GM12872 (cell line): Measurements from ENCODE around the gene IGSF6.

Experiments used
- CTCF ChIP-seq: IDR thresholded peaks from 3 replicates; pipeline ENCODE4 v1.5.1; 2011; ENCODE audit warnings: low read depth, mild to moderate bottlenecking, low read length, moderate library complexity; ENCODE audit not compliant: insufficient read depth

IGSF6 gene

GRCh38 chr16:21684199-21684598 is 31.8 kb upstream of the IGSF6 start:
- peak; percentile 74 for TF ChIP-seq CTCF

DNA sequence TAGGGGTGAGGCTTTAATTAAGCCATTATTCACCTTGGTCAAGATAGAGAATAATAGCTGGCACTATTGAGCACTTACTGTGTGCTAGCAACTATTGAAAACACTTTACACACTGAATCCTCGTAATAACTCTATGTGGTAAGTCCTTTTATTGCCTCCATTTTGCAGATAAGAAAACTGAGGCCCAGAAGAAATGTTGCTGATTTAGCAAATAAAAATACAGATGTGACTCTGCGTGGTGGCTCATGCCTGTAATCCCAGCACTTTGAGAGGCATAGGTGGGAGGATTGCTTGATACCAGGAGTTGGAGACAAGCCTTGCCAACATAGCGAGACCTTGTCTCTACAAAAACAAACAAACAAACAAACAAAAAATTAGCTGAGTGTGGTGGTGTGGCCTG is 30.8 kb upstream of the IGSF6 start:
- TF ChIP-seq CTCF = no peak

GRCh38 chr16:21673469-21673868 is 21.1 kb upstream of the IGSF6 start:
- no peak for TF ChIP-seq CTCF

DNA sequence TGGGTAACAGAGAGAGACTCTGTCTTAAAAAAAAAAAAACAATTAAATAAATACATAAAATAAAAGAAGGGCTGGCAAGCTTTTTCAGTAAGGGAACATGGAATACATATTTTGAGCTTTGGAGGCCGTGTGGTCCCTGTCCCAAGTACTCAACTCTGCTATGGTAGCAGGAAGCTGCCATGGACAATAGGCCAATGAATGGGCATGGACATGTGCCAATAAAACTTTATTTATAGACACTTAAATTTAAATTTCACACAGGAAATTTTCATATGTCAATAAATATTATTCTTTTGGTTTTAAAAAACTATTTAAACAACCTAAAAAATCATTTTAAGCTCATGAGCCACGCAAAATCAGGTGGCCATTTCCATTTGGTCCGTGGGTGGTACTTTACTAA is 15.2 kb upstream of the IGSF6 start:
- no peak for TF ChIP-seq CTCF

GRCh38 chr16:21666772-21667171 is 14.4 kb upstream of the IGSF6 start:
- no peak for TF ChIP-seq CTCF

GRCh38 chr16:21664801-21665492 is 12.5 kb upstream of the IGSF6 start:
- TF ChIP-seq CTCF = no peak

DNA sequence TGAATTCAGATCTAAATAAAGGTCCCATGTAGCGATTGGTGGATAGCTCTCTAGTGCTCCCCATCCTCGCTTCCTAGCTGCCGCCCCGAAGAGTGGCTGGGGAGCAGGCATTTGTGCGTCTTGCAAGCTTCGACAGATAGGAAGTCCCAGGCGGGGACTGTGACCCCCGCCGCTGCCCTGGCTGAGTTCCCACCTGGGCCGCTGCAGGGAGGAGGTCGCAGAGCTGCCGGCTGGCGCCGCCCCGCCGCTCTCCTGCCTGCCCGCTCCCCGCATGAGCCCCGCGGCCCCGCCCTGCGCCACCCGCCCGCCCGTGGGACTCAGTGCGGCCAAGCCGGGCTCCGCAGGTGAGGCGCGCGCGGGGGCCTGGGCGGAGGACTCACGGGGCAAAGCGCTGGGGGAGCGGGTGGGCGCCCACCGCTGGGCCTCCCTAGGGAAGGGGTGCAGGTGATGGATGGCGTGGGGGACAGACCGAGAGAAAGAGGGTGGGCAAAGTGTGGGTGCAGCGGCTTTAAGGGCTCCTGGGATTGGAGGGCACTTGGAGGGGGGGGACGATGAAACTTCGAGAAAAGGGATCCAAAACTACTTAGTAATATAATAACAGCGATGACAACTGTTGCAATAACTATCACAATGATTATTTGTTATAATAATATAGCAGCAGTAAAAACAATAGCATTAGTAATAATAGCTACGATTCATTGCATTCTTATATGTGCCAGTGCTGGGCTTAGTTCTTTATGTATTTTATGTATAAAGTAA is 11.7 kb upstream of the IGSF6 start, which contains the start of gene OTOA:
TSS of gene OTOA (plus strand) at position 80 of the 759 bp plus-strand sequence. CDS start 14,547 bp downstream, outside the sequence.
- TF ChIP-seq CTCF = no peak
